ENCODE results near the gene CDK5. TPM values are rescaled to one million over a fixed set of nuclear protein-coding genes. Genes with fewer than 3 reads are reported as not detected.

Gene CDK5
- polyA plus RNA-seq, 1 donor from 2014 or later, result 88.3 TPM

DNA sequence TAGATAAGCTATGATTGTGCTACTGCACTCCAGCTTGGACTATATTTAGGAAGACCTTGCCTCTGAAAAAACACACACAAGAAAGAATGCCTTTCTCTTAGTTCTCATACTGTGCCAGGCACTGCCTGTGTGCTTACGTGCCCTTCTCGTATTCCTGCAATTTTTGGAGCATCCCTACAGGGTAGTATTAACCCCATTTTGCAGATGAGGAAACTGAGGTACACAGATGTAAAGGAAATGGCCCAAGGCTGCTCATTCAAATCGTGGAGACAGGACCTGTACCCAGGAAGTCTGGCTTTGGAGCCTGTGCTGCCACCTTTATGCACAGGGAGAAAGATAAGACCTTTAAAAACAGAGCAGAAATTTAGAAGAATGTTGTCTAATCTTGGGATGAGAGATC is 45.3 kb upstream of the CDK5 start:
- no peaks in the 10 kb centered on the region for H3K27me3 ChIP-seq (ENCODE audit: insufficient read depth, low read depth, low read length)
- peaks cover 11% of the 10 kb centered on the region for H3K79me2 ChIP-seq (replicated peaks; ENCODE audit: insufficient read depth, low read length)
- H2AFZ ChIP-seq (ENCODE audit: low read depth, low read length), result no peak overlapping the region
- H3K9me2 ChIP-seq (ENCODE audit: insufficient read depth, low read length), result no peaks in the 10 kb centered on the region
- no peaks in the 10 kb centered on the region for H3F3A ChIP-seq (ENCODE audit: insufficient read depth, low read length, poor library complexity, severe bottlenecking)
- H4K20me1 ChIP-seq (ENCODE audit: insufficient read depth), result peaks cover 4% of the 10 kb centered on the region
- no peak overlapping the region for H3K27ac ChIP-seq (ENCODE audit: low read length)
- no peak overlapping the region for H3K4me2 ChIP-seq (ENCODE audit: low read length)
- no peaks in the 10 kb centered on the region for H3K9me3 ChIP-seq (ENCODE audit: low read length)
- no peak overlapping the region for H3K4me3 ChIP-seq (ENCODE audit: low read length)
- H3K36me3 ChIP-seq (ENCODE audit: insufficient read depth, low read length), result no peaks in the 10 kb centered on the region
- TF ChIP-seq RAD21 (conservative IDR thresholded peaks at IDR 0.05), result no peak
- TF ChIP-seq, protein P1, sequence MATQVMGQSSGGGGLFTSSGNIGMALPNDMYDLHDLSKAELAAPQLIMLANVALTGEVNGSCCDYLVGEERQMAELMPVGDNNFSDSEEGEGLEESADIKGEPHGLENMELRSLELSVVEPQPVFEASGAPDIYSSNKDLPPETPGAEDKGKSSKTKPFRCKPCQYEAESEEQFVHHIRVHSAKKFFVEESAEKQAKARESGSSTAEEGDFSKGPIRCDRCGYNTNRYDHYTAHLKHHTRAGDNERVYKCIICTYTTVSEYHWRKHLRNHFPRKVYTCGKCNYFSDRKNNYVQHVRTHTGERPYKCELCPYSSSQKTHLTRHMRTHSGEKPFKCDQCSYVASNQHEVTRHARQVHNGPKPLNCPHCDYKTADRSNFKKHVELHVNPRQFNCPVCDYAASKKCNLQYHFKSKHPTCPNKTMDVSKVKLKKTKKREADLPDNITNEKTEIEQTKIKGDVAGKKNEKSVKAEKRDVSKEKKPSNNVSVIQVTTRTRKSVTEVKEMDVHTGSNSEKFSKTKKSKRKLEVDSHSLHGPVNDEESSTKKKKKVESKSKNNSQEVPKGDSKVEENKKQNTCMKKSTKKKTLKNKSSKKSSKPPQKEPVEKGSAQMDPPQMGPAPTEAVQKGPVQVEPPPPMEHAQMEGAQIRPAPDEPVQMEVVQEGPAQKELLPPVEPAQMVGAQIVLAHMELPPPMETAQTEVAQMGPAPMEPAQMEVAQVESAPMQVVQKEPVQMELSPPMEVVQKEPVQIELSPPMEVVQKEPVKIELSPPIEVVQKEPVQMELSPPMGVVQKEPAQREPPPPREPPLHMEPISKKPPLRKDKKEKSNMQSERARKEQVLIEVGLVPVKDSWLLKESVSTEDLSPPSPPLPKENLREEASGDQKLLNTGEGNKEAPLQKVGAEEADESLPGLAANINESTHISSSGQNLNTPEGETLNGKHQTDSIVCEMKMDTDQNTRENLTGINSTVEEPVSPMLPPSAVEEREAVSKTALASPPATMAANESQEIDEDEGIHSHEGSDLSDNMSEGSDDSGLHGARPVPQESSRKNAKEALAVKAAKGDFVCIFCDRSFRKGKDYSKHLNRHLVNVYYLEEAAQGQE (IDR thresholded peaks at IDR 0.05; ENCODE audit: borderline replicate concordance), result no peak
- TF ChIP-seq EZH2 (IDR thresholded peaks at IDR 0.05; ENCODE audit: borderline replicate concordance, insufficient read depth, low read length, poor library complexity, severe bottlenecking), result no peak
- no peak for TF ChIP-seq TAF1 (IDR thresholded peaks at IDR 0.05; ENCODE audit: low read depth)
- TF ChIP-seq MXI1 (conservative IDR thresholded peaks at IDR 0.05; ENCODE audit: poor library complexity, severe bottlenecking), result no peak
- TF ChIP-seq EP300 (conservative IDR thresholded peaks at IDR 0.05; ENCODE audit: poor library complexity, severe bottlenecking), result no peak
- no peak for TF ChIP-seq POLR2AphosphoS5 (IDR thresholded peaks at IDR 0.05)
- no peak overlapping the region for H3K9ac ChIP-seq (ENCODE audit: low read length)

DNA sequence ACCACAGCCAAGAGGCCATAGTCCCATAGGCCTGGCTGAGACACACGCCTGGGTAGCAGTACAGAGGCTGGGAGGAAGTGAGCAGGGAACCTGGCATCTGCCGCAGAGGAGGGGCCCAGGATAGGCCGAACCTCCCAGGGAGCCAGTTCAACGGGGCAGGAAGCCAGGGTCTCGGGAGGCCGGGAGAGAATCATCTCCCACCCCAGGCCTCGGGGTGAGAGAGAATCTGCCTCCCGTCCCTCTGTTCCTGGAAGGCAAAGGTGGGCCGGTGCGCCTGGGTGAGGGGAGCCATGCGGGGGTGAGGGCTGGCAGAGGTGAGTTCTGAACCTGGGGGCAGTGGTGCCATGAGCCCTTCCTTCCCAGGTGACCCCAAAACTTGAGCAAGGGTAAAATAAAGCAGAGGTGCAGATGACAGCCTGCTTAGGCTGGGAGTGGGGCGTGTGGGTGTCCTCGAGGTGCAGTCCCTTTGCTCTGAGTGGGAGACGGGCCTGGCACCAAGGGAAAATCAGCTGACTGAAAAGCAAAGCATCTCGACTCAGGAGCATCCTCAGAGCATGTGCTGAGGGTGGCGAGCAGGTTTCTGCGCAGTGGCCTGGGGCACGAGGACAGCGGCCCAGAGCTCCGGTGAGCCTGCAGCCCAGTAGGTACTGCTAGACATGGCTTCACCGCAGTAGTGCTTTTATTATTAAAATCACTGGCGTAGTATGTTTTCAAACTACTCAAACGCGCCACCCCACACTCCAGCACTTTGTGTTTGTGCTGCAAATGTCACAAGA is 44.1 kb upstream of the CDK5 start:
- Histone ChIP-seq H3K9ac (ENCODE audit: low read length) (no peak overlapping the region), H4K20me1 (ENCODE audit: insufficient read depth) (peaks cover 4% of the 10 kb centered on the region), H3K9me3 (ENCODE audit: low read length) (no peaks in the 10 kb centered on the region), H3K79me2 (replicated peaks; ENCODE audit: insufficient read depth, low read length) (peaks cover 16% of the 10 kb centered on the region), H3K27ac (ENCODE audit: low read length) (no peak overlapping the region), H2AFZ (ENCODE audit: low read depth, low read length) (no peak overlapping the region), H3K4me3 (ENCODE audit: low read length) (no peak overlapping the region), H3K36me3 (ENCODE audit: insufficient read depth, low read length) (no peaks in the 10 kb centered on the region), H3F3A (ENCODE audit: insufficient read depth, low read length, poor library complexity, severe bottlenecking) (no peaks in the 10 kb centered on the region), H3K4me2 (ENCODE audit: low read length) (no peak overlapping the region), H3K27me3 (ENCODE audit: insufficient read depth, low read depth, low read length) (no peaks in the 10 kb centered on the region), H3K9me2 (ENCODE audit: insufficient read depth, low read length) (no peaks in the 10 kb centered on the region)
- TF ChIP-seq SMC3 (conservative IDR thresholded peaks at IDR 0.05; ENCODE audit: poor library complexity), result no peak
- TF ChIP-seq RAD21 (conservative IDR thresholded peaks at IDR 0.05), result no peak
- TF ChIP-seq, protein P1 (IDR thresholded peaks at IDR 0.05; ENCODE audit: borderline replicate concordance), result no peak
- TF ChIP-seq MXI1 (conservative IDR thresholded peaks at IDR 0.05; ENCODE audit: poor library complexity, severe bottlenecking), result no peak
- no peak for TF ChIP-seq EZH2 (IDR thresholded peaks at IDR 0.05; ENCODE audit: borderline replicate concordance, insufficient read depth, low read length, poor library complexity, severe bottlenecking)
- no peak for TF ChIP-seq EP300 (conservative IDR thresholded peaks at IDR 0.05; ENCODE audit: poor library complexity, severe bottlenecking)
- TF ChIP-seq POLR2AphosphoS5 (IDR thresholded peaks at IDR 0.05), result no peak
- TF ChIP-seq, protein P2, sequence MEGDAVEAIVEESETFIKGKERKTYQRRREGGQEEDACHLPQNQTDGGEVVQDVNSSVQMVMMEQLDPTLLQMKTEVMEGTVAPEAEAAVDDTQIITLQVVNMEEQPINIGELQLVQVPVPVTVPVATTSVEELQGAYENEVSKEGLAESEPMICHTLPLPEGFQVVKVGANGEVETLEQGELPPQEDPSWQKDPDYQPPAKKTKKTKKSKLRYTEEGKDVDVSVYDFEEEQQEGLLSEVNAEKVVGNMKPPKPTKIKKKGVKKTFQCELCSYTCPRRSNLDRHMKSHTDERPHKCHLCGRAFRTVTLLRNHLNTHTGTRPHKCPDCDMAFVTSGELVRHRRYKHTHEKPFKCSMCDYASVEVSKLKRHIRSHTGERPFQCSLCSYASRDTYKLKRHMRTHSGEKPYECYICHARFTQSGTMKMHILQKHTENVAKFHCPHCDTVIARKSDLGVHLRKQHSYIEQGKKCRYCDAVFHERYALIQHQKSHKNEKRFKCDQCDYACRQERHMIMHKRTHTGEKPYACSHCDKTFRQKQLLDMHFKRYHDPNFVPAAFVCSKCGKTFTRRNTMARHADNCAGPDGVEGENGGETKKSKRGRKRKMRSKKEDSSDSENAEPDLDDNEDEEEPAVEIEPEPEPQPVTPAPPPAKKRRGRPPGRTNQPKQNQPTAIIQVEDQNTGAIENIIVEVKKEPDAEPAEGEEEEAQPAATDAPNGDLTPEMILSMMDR (IDR thresholded peaks at IDR 0.05; ENCODE audit: poor library complexity, severe bottlenecking), result no peak
- no peak for TF ChIP-seq TAF1 (IDR thresholded peaks at IDR 0.05; ENCODE audit: low read depth)
